BLaER1 (cell line): ENCODE measurements around the gene POGZ.
"Not testable (repeated sequence)": the region's sequence is repeated elsewhere in the genome, so short reads cannot be mapped to it uniquely, and the experiment has no call there.

ENCODE experiments used
- H3K27ac ChIP-seq: shearing (Covaris generic); formaldehyde crosslinking; 2 replicates; pipeline ENCODE4 v1.8.1; 2022
- H3K27me3 ChIP-seq: shearing (Covaris generic); formaldehyde crosslinking; 2 replicates; pipeline ENCODE4 v1.8.1; 2022
- H3K36me3 ChIP-seq: shearing (Covaris generic); formaldehyde crosslinking; 2 replicates; pipeline ENCODE4 v1.8.1; 2022
- H3K4me1 ChIP-seq: shearing (Covaris generic); formaldehyde crosslinking; 2 replicates; pipeline ENCODE4 v1.8.1; 2022
- H3K4me2 ChIP-seq: shearing (Covaris generic); formaldehyde crosslinking; 2 replicates; pipeline ENCODE4 v1.8.1; 2022
- H3K4me3 ChIP-seq: shearing (Covaris generic); formaldehyde crosslinking; 2 replicates; pipeline ENCODE4 v1.8.1; 2022
- H3K9ac ChIP-seq: shearing (Covaris generic); formaldehyde crosslinking; 2 replicates; pipeline ENCODE4 v1.8.1; 2022
- H3K9me3 ChIP-seq: shearing (Covaris generic); formaldehyde crosslinking; 2 replicates; pipeline ENCODE4 v1.8.1; 2022
- H4K20me1 ChIP-seq: shearing (Covaris generic); formaldehyde crosslinking; 2 replicates; pipeline ENCODE4 v1.8.1; 2022
- Cebpa-rat ChIP-seq: shearing (Covaris generic); IDR thresholded peaks from 2 replicates; pipeline ENCODE4 v1.8.1; 2022

POGZ gene

GRCh38 chr1:151457911-151458801 lies 1.1 kb downstream of the POGZ start:
- H3K9ac ChIP-seq = peak overlapping the region; percentile 84

GRCh38 chr1:151455966-151456365 lies 3.3 kb downstream of the POGZ start:
- Histone ChIP-seq H3K27me3 (no peaks in the 10 kb centered on the region), H3K9ac (no peak overlapping the region), H4K20me1 (peaks cover 73% of the 10 kb centered on the region), H3K27ac (no peak overlapping the region), H3K4me2 (peak overlapping the region; percentile 91), H3K9me3 (no peaks in the 10 kb centered on the region), H3K4me3 (no peak overlapping the region), H3K36me3 (peaks cover 37% of the 10 kb centered on the region), H3K4me1 (peaks cover 44% of the 10 kb centered on the region)
- TF ChIP-seq Cebpa-rat = no peak

More at GRCh38 chr1:151457911-151458801, 1.1 kb downstream of the POGZ start:
- Histone ChIP-seq H3K9me3 (no peaks in the 10 kb centered on the region), H3K4me3 (peak overlapping the region; percentile 76), H4K20me1 (peaks cover 51% of the 10 kb centered on the region), H3K27me3 (no peaks in the 10 kb centered on the region), H3K4me2 (peak overlapping the region; percentile 91), H3K27ac (peak overlapping the region; percentile 81), H3K36me3 (peaks cover 17% of the 10 kb centered on the region), H3K4me1 (peaks cover 44% of the 10 kb centered on the region)
- no peak for TF ChIP-seq Cebpa-rat

GRCh38 chr1:151455231-151455630 lies 4.1 kb downstream of the POGZ start:
- Histone ChIP-seq H3K27ac (no peak overlapping the region), H3K27me3 (no peaks in the 10 kb centered on the region), H3K36me3 (peaks cover 45% of the 10 kb centered on the region), H3K4me2 (peak overlapping the region; percentile 91), H4K20me1 (peaks cover 80% of the 10 kb centered on the region), H3K4me3 (no peak overlapping the region), H3K4me1 (peaks cover 44% of the 10 kb centered on the region), H3K9me3 (no peaks in the 10 kb centered on the region), H3K9ac (no peak overlapping the region)
- TF ChIP-seq Cebpa-rat = no peak

- no peaks in the 10 kb centered on the region for H3K27me3 ChIP-seq
- H3K9ac ChIP-seq = no peak overlapping the region
- peaks cover 100% of the 10 kb centered on the region for H4K20me1 ChIP-seq
- no peaks in the 10 kb centered on the region for H3K9me3 ChIP-seq
- peaks cover 26% of the 10 kb centered on the region for H3K4me1 ChIP-seq
- H3K4me2 ChIP-seq = no peak overlapping the region
- no peak for TF ChIP-seq Cebpa-rat
- H3K36me3 ChIP-seq = peaks cover 55% of the 10 kb centered on the region
- no peak overlapping the region for H3K4me3 ChIP-seq
- no peak overlapping the region for H3K27ac ChIP-seq
Measured at GRCh38 chr1:151447696-151448095, 11.6 kb downstream of the POGZ start.

GRCh38 chr1:151444783-151445177 lies 14.5 kb downstream of the POGZ start:
- Histone ChIP-seq H3K27me3 (no peaks in the 10 kb centered on the region), H3K4me3 (no peak overlapping the region), H3K4me2 (peak overlapping the region; percentile 58), H3K36me3 (peaks cover 49% of the 10 kb centered on the region), H4K20me1 (peaks cover 100% of the 10 kb centered on the region), H3K9ac (no peak overlapping the region), H3K9me3 (no peaks in the 10 kb centered on the region), H3K27ac (no peak overlapping the region), H3K4me1 (peaks cover 26% of the 10 kb centered on the region)
- TF ChIP-seq Cebpa-rat = no peak

GRCh38 chr1:151443846-151444782 lies 15.2 kb downstream of the POGZ start:
- Histone ChIP-seq H3K36me3 (peaks cover 47% of the 10 kb centered on the region), H3K4me3 (no peak overlapping the region), H4K20me1 (peaks cover 100% of the 10 kb centered on the region), H3K9me3 (no peaks in the 10 kb centered on the region), H3K4me1 (peaks cover 32% of the 10 kb centered on the region), H3K9ac (no peak overlapping the region), H3K4me2 (peak overlapping the region; percentile 58), H3K27me3 (no peaks in the 10 kb centered on the region), H3K27ac (no peak overlapping the region)
- TF ChIP-seq Cebpa-rat = no peak

- Histone ChIP-seq H3K36me3 (peaks cover 64% of the 10 kb centered on the region), H3K4me1 (peaks cover 37% of the 10 kb centered on the region), H3K4me2 (peak overlapping the region; percentile 74), H4K20me1 (peaks cover 100% of the 10 kb centered on the region)
- not testable (repeated sequence) for H3K27ac ChIP-seq, H3K27me3 ChIP-seq, H3K4me3 ChIP-seq, H3K9ac ChIP-seq, H3K9me3 ChIP-seq
Measured at GRCh38 chr1:151437396-151437795, 21.9 kb downstream of the POGZ start.

DNA sequence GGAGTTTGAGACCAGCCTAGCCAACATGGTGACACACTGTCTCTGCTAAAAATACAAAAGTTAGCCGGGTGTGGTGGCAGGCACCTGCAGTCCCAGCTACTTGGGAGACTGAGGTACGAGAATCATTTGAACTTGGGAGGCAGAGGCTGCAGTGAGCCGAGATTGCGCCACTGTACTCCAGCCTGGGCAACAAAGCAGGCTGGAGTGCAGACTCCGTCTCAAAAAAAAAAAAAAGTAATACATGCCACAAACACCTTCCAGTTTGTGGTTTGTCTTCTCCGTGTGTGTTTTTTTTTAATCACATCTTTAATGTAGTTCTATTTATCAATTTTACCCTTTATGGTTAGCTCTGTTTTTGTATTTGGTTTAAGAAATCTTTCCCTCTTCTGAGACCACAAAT lies 22.3 kb downstream of the POGZ start:
- Histone ChIP-seq H3K36me3 (peaks cover 63% of the 10 kb centered on the region), H4K20me1 (peaks cover 100% of the 10 kb centered on the region), H3K4me3 (no peak overlapping the region), H3K9ac (no peak overlapping the region), H3K4me1 (peaks cover 37% of the 10 kb centered on the region), H3K4me2 (peak overlapping the region; percentile 74), H3K9me3 (no peaks in the 10 kb centered on the region), H3K27ac (no peak overlapping the region; the same call in 1 of the 2 replicates), H3K27me3 (no peaks in the 10 kb centered on the region)
- TF ChIP-seq Cebpa-rat = 0 out of 2 replicates have a peak, but pooled peaks have one; percentile 39

DNA sequence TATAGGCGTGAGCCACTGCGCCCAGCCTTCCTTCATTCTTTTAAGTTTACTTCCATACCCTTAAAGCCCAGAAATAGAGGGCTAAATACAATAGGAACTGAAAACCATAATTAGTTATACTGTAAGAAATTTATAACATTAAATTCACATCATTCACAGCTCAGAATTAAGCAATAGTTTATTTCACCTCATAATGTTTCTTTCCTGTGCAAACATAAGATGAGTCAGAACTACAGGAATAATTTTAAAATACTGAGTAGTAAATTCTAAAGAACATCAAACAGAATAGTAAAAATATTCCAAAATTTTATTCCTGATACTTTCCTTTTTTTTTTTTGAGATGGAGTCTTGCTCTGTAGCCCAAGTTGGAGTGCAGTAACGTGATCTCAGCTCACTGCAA lies 24.1 kb downstream of the POGZ start:
- no peak overlapping the region for H3K4me3 ChIP-seq
- no peak overlapping the region for H3K4me2 ChIP-seq
- TF ChIP-seq Cebpa-rat = no peak
- H3K36me3 ChIP-seq = peaks cover 59% of the 10 kb centered on the region
- peaks cover 37% of the 10 kb centered on the region for H3K4me1 ChIP-seq
- no peaks in the 10 kb centered on the region for H3K9me3 ChIP-seq
- no peak overlapping the region for H3K9ac ChIP-seq
- peaks cover 100% of the 10 kb centered on the region for H4K20me1 ChIP-seq
- no peak overlapping the region for H3K27ac ChIP-seq
- no peaks in the 10 kb centered on the region for H3K27me3 ChIP-seq

DNA sequence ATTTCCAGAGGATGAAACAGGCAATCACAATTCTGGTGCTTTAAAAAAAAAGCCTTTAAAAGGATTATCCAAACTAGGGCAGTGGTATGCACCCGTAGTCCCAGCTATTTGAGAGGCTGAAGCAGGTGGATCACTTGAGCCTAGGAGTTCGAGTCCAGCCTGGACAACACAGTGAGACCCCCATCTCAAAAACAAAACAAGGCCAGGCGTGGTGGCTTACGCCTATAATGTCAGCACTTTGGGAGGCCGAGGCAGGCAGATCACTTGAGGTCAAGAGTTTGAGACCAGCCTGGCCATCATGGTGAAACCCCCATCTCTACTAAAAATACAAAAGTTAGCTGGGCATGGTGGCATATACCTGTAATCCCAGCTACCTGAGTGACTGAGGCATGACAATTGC lies 25.5 kb downstream of the POGZ start:
- not testable (repeated sequence) for H3K4me2 ChIP-seq, H3K4me3 ChIP-seq, H3K9ac ChIP-seq, H3K27me3 ChIP-seq, H3K27ac ChIP-seq, H3K9me3 ChIP-seq
- Histone ChIP-seq H3K4me1 (peaks cover 28% of the 10 kb centered on the region), H3K36me3 (peaks cover 64% of the 10 kb centered on the region), H4K20me1 (peaks cover 97% of the 10 kb centered on the region)
